BJ (cell line): ENCODE results near the gene NOVA1. TPM values are rescaled to one million over a fixed set of nuclear protein-coding genes. Genes with fewer than 3 reads are reported as not detected.

Experiments
- CTCF ChIA-PET: fragments of 350-600 bp; formaldehyde crosslinking; extraction: SDS; loops from one replicate; lab custom pipeline; 2021; ENCODE audit warnings: antibody characterized with exemption, inconsistent platforms; lab: Yijun Ruan, JAX
- POLR2A ChIA-PET: fragments of 300-600 bp; sonication (Branson Sonifier 250); formaldehyde crosslinking; extraction: SDS; loops from one replicate; lab custom pipeline; 2021; ENCODE audit warnings: antibody characterized with exemption; lab: Charles Lee
- DNase-seq: peaks from one replicate; pipeline ENCODE4 v3.0.0-alpha.2; 2011; ENCODE audit warnings: low read depth
- H3K27me3 ChIP-seq: 2 replicates; pipeline ENCODE4 v1.6.0; 2011; ENCODE audit warnings: low read length; ENCODE audit not compliant: control insufficient read depth, insufficient read depth
- H3K36me3 ChIP-seq: 2 replicates; pipeline ENCODE4 v1.5.1; 2011; ENCODE audit warnings: low read length; ENCODE audit not compliant: control insufficient read depth, insufficient read depth
- H3K4me3 ChIP-seq: 2 replicates; pipeline ENCODE4 v1.5.1; 2011; ENCODE audit warnings: low read depth, mild to moderate bottlenecking, control low read depth, low read length
- CTCF ChIP-seq: IDR thresholded peaks from 2 replicates; pipeline ENCODE4 v1.5.1; 2011; ENCODE audit warnings: low read depth, mild to moderate bottlenecking, control low read depth, inconsistent platforms, low read length, moderate library complexity; ENCODE audit not compliant: insufficient read depth
- polyA plus RNA-seq: library from polyadenylated mRNA; depleted of rRNA; stranded (reverse); fragments of >200 nt; gene quantifications from 2 replicates; pipeline ENCODE4 v1.2.3, GENCODE V29; 2011

Gene NOVA1
- polyA plus RNA-seq, 1 experiment: not detected

GRCh38 chr14:26499546-26499945 is 98.3 kb downstream of the NOVA1 start:
- ChIA-PET POLR2A (no interaction called here), CTCF (no interaction called here)
- no peak for DNase-seq
- Histone ChIP-seq H3K36me3 (no peaks in the 10 kb centered on the region), H3K4me3 (no peak overlapping the region), H3K27me3 (no peaks in the 10 kb centered on the region)
- no peak for TF ChIP-seq CTCF

- H3K4me3 ChIP-seq: no peak overlapping the region
- no peak for TF ChIP-seq CTCF
- no peak for DNase-seq
- H3K27me3 ChIP-seq: no peaks in the 10 kb centered on the region
- ChIA-PET CTCF (no interaction called here), POLR2A (no interaction called here)
- H3K36me3 ChIP-seq: no peaks in the 10 kb centered on the region
Measured at GRCh38 chr14:26486922-26487321, 110.9 kb downstream of the NOVA1 start.

- CTCF ChIA-PET: no interaction called here
- POLR2A ChIA-PET: no interaction called here
Measured at GRCh38 chr14:26484562-26484961, 113.3 kb downstream of the NOVA1 start.

GRCh38 chr14:26478967-26479366 is 118.9 kb downstream of the NOVA1 start:
- Histone ChIP-seq H3K4me3 (no peak overlapping the region), H3K36me3 (no peaks in the 10 kb centered on the region), H3K27me3 (no peaks in the 10 kb centered on the region)
- TF ChIP-seq CTCF: no peak
- DNase-seq: no peak
- POLR2A ChIA-PET: no interaction called here
- CTCF ChIA-PET: no interaction called here

More at GRCh38 chr14:26484562-26484961, 113.3 kb downstream of the NOVA1 start:
- no peak for TF ChIP-seq CTCF
- no peak for DNase-seq
- no peak overlapping the region for H3K4me3 ChIP-seq
- no peaks in the 10 kb centered on the region for H3K36me3 ChIP-seq
- H3K27me3 ChIP-seq: no peaks in the 10 kb centered on the region

- ChIA-PET CTCF (no interaction called here), POLR2A (no interaction called here)
- Histone ChIP-seq H3K36me3 (no peaks in the 10 kb centered on the region), H3K4me3 (no peak overlapping the region), H3K27me3 (no peaks in the 10 kb centered on the region)
- no peak for TF ChIP-seq CTCF
- no peak for DNase-seq
Measured at GRCh38 chr14:26466862-26467261, 131.0 kb downstream of the NOVA1 start.
